Pancreas (tissue), 10 donors: ENCODE measurements around the gene CCDC85C. TPM values are rescaled to one million over a fixed set of nuclear protein-coding genes. Genes with fewer than 3 reads are reported as not detected.

ENCODE experiments used
- ATAC-seq, 4 donors: fragments of 200-7000 bp; cut with Tn5 transposase; one replicate each; pipeline versions ENCODE4 v1.8.0 to v1.9.1; 2020; ENCODE audit warnings: mild to moderate bottlenecking in 4 of 4, moderate library complexity in 4 of 4
- DNase-seq, 6 donors: peaks; one replicate each; pipeline ENCODE4 v3.0.0-alpha.2; 2020
- FAIRE-seq: peaks from 2 replicates; lab custom pipeline; 2012; peaks lifted over from hg19 to GRCh38; lab: Jason Lieb, UNC
- H3K27ac ChIP-seq, 4 donors: fragments of 200-600 bp; sonication (generic); 1 replicate in 3 of 4; 2 replicates in 1 of 4; pipeline versions ENCODE4 v1.5.0 to v1.8.0; 2020
- H3K27me3 ChIP-seq, 4 donors: fragments of 200-600 bp; one replicate each; pipeline ENCODE4 v1.8.0; 2021
- H3K36me3 ChIP-seq, 3 donors: fragments of 200-600 bp; sonication (generic) in 1 of 3; one replicate each; pipeline versions ENCODE4 v1.5.0 to v1.8.0; 2020 to 2021
- H3K4me1 ChIP-seq, 3 donors: fragments of 200-600 bp; one replicate each; pipeline ENCODE4 v1.8.0; 2021
- H3K4me3 ChIP-seq, 4 donors: fragments of 200-600 bp; sonication (generic) in 2 of 4; one replicate each; pipeline versions ENCODE4 v1.5.0 to v1.8.0; 2020 to 2021
- H3K9me3 ChIP-seq, 4 donors: fragments of 200-600 bp; one replicate each; pipeline ENCODE4 v1.8.0; 2021
- CTCF ChIP-seq, 4 donors: fragments of 200-600 bp; sonication (generic) in 3 of 4; IDR thresholded peaks; one replicate each; pipeline versions ENCODE4 v1.5.0 to v1.8.0; 2021; ENCODE audit warnings: antibody characterized with exemption in 4 of 4
- WGBS, 2 donors: extraction: QIAGEN DNeasy Blood & Tissue Kit; methylation state at CpG; one replicate each; pipeline ENCODE4 v1.1.7; 2013; 5-methylcytosine and 5-hydroxymethylcytosine counted together
- intact Hi-C, 3 donors: fragments of 100-400 bp; cut with DNase I; formaldehyde crosslinking; loops; one replicate each; pipeline versions ENCODE4 v1.11.1 to v1.14.2; 2022
- polyA plus RNA-seq, 2 donors: library from polyadenylated mRNA; stranded (reverse); fragments of 200-250 nt; gene quantifications; one replicate each; pipeline ENCODE4 v1.2.3, GENCODE V29; 2013
- total RNA-seq, 6 donors: library from RNA; stranded (reverse); fragmentation: NEBNext Ultra II Directional in 4 of 6; extraction: Animal tissue kit (Norgen Biotek cat#: 25700) in 4 of 6; gene quantifications; one replicate each; pipeline versions ENCODE4 v1.2.1 to v1.2.4, GENCODE V29; 2021 to 2023
- donor health status: healthy with polysubstance abuse.
- donor health status: DM: no; HTN: no; CAD: no; lungs with moderate emphysema.
- donor health status: DM: no; HTN: no; CAD: no.
- donor health status: control.
- donor health status: control.
- donor health status: Bipolar disorder and iron deficiency.
- donor health status: DM: yes; HTN: yes; CAD: no.
- donor health status: DM: no; HTN: no; CAD: no.
- donor health status: DM: no; HTN: no; CAD: no.
- donor health status: DM: yes; HTN: yes; CAD: no.

CCDC85C gene
- total and polyA plus RNA-seq, 8 donors, result 9.5 to 22.2 (median 17.6) TPM

- TF ChIP-seq CTCF (IDR thresholded peaks at IDR 0.05), result no peak
- DNase-seq, result no peak
- FAIRE-seq, result no peak
- Histone ChIP-seq H3K27ac (peak overlapping the region in 2 of 4 donors; percentile 61 to 80), H3K4me1 (peaks cover 57 to 79% (median 67%) of the 10 kb centered on the region in 3 donors), H3K9me3 (no peaks in the 10 kb centered on the region), H3K4me3 (no peak overlapping the region), H3K27me3 (no peaks in the 10 kb centered on the region), H3K36me3 (no peaks in the 10 kb centered on the region)
- WGBS, 2 donors, result 71 to 74% methylated on average over 4 of the region's 4 CpGs
- ATAC-seq, result no peak
- intact Hi-C loops, result no loop called here
Observed at GRCh38 chr14:99565383-99565782, 38.6 kb downstream of the CCDC85C start.

DNA sequence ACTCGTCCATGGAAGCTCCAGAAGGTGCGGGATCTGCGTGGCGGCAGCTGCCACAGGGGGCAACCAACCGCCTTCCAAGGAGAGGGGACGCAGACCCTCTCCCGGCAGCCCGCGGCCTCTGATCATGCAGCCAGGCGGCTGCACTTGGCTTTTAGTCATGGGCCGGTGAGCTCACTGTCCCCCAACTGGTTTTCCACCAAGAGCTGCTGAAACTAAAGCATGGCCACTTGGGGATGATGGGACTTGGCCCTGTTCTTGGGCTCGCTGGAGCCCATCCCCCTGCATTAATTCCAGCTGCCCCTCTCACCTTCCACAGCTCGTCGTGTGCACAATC, 39.1 kb downstream of the CCDC85C start:
- no peaks in the 10 kb centered on the region for H3K27me3 ChIP-seq
- no peak for ATAC-seq
- H3K4me3 ChIP-seq, result no peak overlapping the region
- H3K36me3 ChIP-seq, result no peaks in the 10 kb centered on the region
- H3K4me1 ChIP-seq, result peaks cover 52 to 78% (median 67%) of the 10 kb centered on the region in 3 donors
- intact Hi-C loops, result loop anchor here in 2 of 3 donors (5.0 kb wide), 2 partner anchors 32 to 37 kb away; partner anchors contain the start of gene CCDC85C (in 1 of the 2)
- H3K27ac ChIP-seq, result peak overlapping the region in 2 of 4 donors; percentile 61 to 80
- no peaks in the 10 kb centered on the region for H3K9me3 ChIP-seq
- peak in 1 of 6 donors; percentile 31 for DNase-seq
- FAIRE-seq, result no peak
- 51 to 53% methylated on average over 14 of the region's 14 CpGs for WGBS, 2 donors
- no peak for TF ChIP-seq CTCF (IDR thresholded peaks at IDR 0.05)

GRCh38 chr14:99564256-99564925, 39.6 kb downstream of the CCDC85C start:
- FAIRE-seq (no peak), ATAC-seq (peak in 3 of 4 donors; percentile 6 to 40 (median 23)), DNase-seq (peak in 3 of 6 donors; percentile 57 to 58 (median 57))
- H3K27me3 ChIP-seq, result no peaks in the 10 kb centered on the region
- H3K27ac ChIP-seq, result peak overlapping the region in 3 of 4 donors; percentile 6 to 80 (median 61)
- TF ChIP-seq CTCF (IDR thresholded peaks at IDR 0.05), result no peak
- intact Hi-C loops, result loop anchor here in 2 of 3 donors (5.0 kb wide), 2 partner anchors 33 to 38 kb away; partner anchors contain the start of gene CCDC85C (in 1 of the 2)
- H3K36me3 ChIP-seq, result no peaks in the 10 kb centered on the region
- no peaks in the 10 kb centered on the region for H3K9me3 ChIP-seq
- WGBS, 2 donors, result 33 to 34% methylated on average over 11 of the region's 11 CpGs
- H3K4me3 ChIP-seq, result no peak overlapping the region
- peaks cover 51 to 76% (median 64%) of the 10 kb centered on the region in 3 donors for H3K4me1 ChIP-seq

DNA sequence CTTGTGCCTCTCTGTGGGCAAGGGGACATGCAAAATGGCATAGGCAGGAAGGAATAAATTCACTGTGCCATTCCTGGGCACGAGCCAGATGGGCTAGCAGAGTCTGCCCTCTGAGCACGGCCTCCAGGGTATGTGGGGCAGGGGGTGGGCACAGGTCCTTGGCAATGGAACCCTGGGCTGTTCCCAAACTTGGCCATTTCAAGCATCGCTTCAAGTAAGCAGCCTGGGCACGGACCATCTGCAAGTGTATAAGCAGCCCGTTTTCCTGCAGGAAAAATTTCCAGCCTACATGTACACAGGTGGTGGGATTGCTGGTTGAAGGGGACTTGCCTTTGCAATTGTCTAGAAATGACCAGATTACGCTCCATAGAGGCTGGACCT, 40.3 kb downstream of the CCDC85C start:
- no peak for FAIRE-seq
- H3K4me3 ChIP-seq, result no peak overlapping the region
- H3K4me1 ChIP-seq, result peaks cover 49 to 75% (median 58%) of the 10 kb centered on the region in 3 donors
- WGBS, 2 donors, result 74 to 79% methylated on average over 6 of the region's 6 CpGs
- no peak for ATAC-seq
- H3K9me3 ChIP-seq, result no peaks in the 10 kb centered on the region
- DNase-seq, result peak in 1 of 6 donors; percentile 43
- intact Hi-C loops, result loop anchor here in 2 of 3 donors (5.0 kb wide), 2 partner anchors 34 to 39 kb away; partner anchors contain the start of gene CCDC85C (in 1 of the 2)
- no peaks in the 10 kb centered on the region for H3K36me3 ChIP-seq
- no peaks in the 10 kb centered on the region for H3K27me3 ChIP-seq
- H3K27ac ChIP-seq, result peak overlapping the region in 3 of 4 donors; percentile 6 to 80 (median 55)
- no peak for TF ChIP-seq CTCF (IDR thresholded peaks at IDR 0.05)
